GM19023 (cell line): ENCODE results near the gene SLA2.
"Not testable (repeated sequence)": the region's sequence is repeated elsewhere in the genome, so short reads cannot be mapped to it uniquely, and the experiment has no call there.

Source experiments
- ATAC-seq: cut with Tn5 transposase; IDR thresholded peaks from one replicate; pipeline ENCODE4 v1.9.1; 2021; ENCODE audit warnings: mild to moderate bottlenecking, moderate library complexity; ENCODE audit not compliant: unreplicated experiment

SLA2 gene

GRCh38 chr20:36646678-36647077 lies 682 bp upstream of the SLA2 start:
- no peak for ATAC-seq

- no peak for ATAC-seq
These were observed 643 bp downstream of the SLA2 start for GRCh38 chr20:36645353-36645752.

GRCh38 chr20:36644706-36645095 lies 1.3 kb downstream of the SLA2 start:
- no peak for ATAC-seq

GRCh38 chr20:36644032-36644705 lies 1.8 kb downstream of the SLA2 start:
- no peak for ATAC-seq

GRCh38 chr20:36642136-36642535 lies 3.9 kb downstream of the SLA2 start:
- ATAC-seq = no peak

GRCh38 chr20:36641506-36641843 lies 4.5 kb downstream of the SLA2 start:
- no peak for ATAC-seq

GRCh38 chr20:36638876-36639400 lies 7.1 kb downstream of the SLA2 start:
- not testable (repeated sequence) for ATAC-seq

GRCh38 chr20:36634342-36634741 lies 11.7 kb downstream of the SLA2 start:
- ATAC-seq = no peak

GRCh38 chr20:36633285-36633772 lies 12.7 kb downstream of the SLA2 start:
- ATAC-seq = no peak

GRCh38 chr20:36632487-36633284 lies 13.3 kb downstream of the SLA2 start:
- ATAC-seq = no peak

- no peak for ATAC-seq
These were observed 13.9 kb downstream of the SLA2 start for GRCh38 chr20:36632147-36632486.

- ATAC-seq = no peak
These were observed 14.3 kb downstream of the SLA2 start for GRCh38 chr20:36631646-36632045.

GRCh38 chr20:36629719-36630681 lies 16.0 kb downstream of the SLA2 start:
- ATAC-seq = no peak

- ATAC-seq = no peak
These were observed 17.9 kb downstream of the SLA2 start for GRCh38 chr20:36628076-36628475.

- no peak for ATAC-seq
These were observed 21.1 kb downstream of the SLA2 start for GRCh38 chr20:36624944-36625324.

GRCh38 chr20:36624068-36624943 lies 21.7 kb downstream of the SLA2 start:
- ATAC-seq = no peak

- no peak for ATAC-seq
These were observed 22.6 kb downstream of the SLA2 start for GRCh38 chr20:36623444-36623843.

GRCh38 chr20:36620917-36621316 lies 25.1 kb downstream of the SLA2 start:
- no peak for ATAC-seq

- ATAC-seq = no peak
These were observed 31.0 kb downstream of the SLA2 start for GRCh38 chr20:36614781-36615557.
